HepG2 (cell line): ENCODE measurements around the gene TTC39B. TPM values are rescaled to one million over a fixed set of nuclear protein-coding genes. Genes with fewer than 3 reads are reported as not detected.

Experiments used
- DNMT3B ChIP-seq: conservative IDR thresholded peaks from 2 replicates; pipeline ENCODE4 v1.6.1; 2016; ENCODE audit warnings: missing biosample characterization, control low read depth
- EHMT2 ChIP-seq: fragments of 200-600 bp; sonication (generic); IDR thresholded peaks from 2 replicates; pipeline ENCODE4 v1.7.0; 2017; ENCODE audit warnings: antibody characterized with exemption, low read depth, low read length, borderline replicate concordance
- JUN ChIP-seq: sonication (generic); formaldehyde crosslinking; IDR thresholded peaks from 2 replicates; pipeline ENCODE4 v1.4.0; 2020; ENCODE audit warnings: mild to moderate bottlenecking, missing genetic modification reagents
- KMT2B ChIP-seq: IDR thresholded peaks from 2 replicates; pipeline ENCODE4 v1.6.1; 2016; ENCODE audit warnings: missing genetic modification reagents, missing compliant biosample characterization
- NPAS2 ChIP-seq: sonication (generic); formaldehyde crosslinking; IDR thresholded peaks from 2 replicates; pipeline ENCODE4 v1.8.0; 2022; ENCODE audit warnings: mild to moderate bottlenecking, missing genetic modification reagents, borderline replicate concordance
- SMC3 ChIP-seq: IDR thresholded peaks from 2 replicates; pipeline ENCODE4 v1.6.1; 2011; ENCODE audit warnings: low read length, improper control_type of control experiment
- ZNF256 ChIP-seq: sonication (generic); formaldehyde crosslinking; conservative IDR thresholded peaks from 2 replicates; pipeline ENCODE4 v1.4.0; 2020; ENCODE audit warnings: missing genetic modification reagents
- ZNF552 ChIP-seq: sonication (generic); formaldehyde crosslinking; IDR thresholded peaks from 2 replicates; pipeline ENCODE4 v1.9.0; 2022; ENCODE audit warnings: missing genetic modification reagents, mild to moderate bottlenecking, borderline replicate concordance
- ZNF557 ChIP-seq: sonication (generic); formaldehyde crosslinking; IDR thresholded peaks from 2 replicates; pipeline ENCODE4 v1.4.0; 2020; ENCODE audit warnings: missing genetic modification reagents
- polyA plus RNA-seq, 8 experiments: library from polyadenylated mRNA; depleted of rRNA in 3 of 8; stranded (reverse) in 7 of 8; unstranded in 1 of 8; fragments of >200 nt; fragmentation: Illumina TruSeq in 4 of 8; extraction: Trizol in 4 of 8; gene quantifications; 2 replicates each; pipeline versions ENCODE4 v1.2.1 to v1.2.3, GENCODE V29; 2011 to 2016; ENCODE audit warnings: low read depth in 4 of 8, missing spikeins in 1 of 8, mixed read lengths in 1 of 8; ENCODE audit not compliant: insufficient read depth in 1 of 8
- total RNA-seq, 5 experiments: library from RNA; depleted of rRNA; stranded (reverse); fragments of >200 nt; fragmentation: Illumina TruSeq; extraction: Trizol; gene quantifications; 2 replicates each; pipeline ENCODE4 v1.2.3, GENCODE V29; 2016; ENCODE audit warnings: low read depth in 1 of 5
- TF ChIP-seq, protein P1 (sequence below): sonication (generic); formaldehyde crosslinking; IDR thresholded peaks from 2 replicates; pipeline ENCODE4 v1.8.1; 2023; ENCODE audit warnings: mild to moderate bottlenecking, missing genetic modification reagents
- TF ChIP-seq, protein P2 (sequence below): sonication (generic); formaldehyde crosslinking; IDR thresholded peaks from 2 replicates; pipeline ENCODE4 v1.4.0; 2020; ENCODE audit warnings: missing genetic modification reagents
- TF ChIP-seq, protein P3 (sequence below): conservative IDR thresholded peaks from 2 replicates; pipeline ENCODE4 v1.6.1; 2018; ENCODE audit warnings: missing genetic modification reagents
- TF ChIP-seq, protein P4 (sequence below): sonication (generic); formaldehyde crosslinking; IDR thresholded peaks from 2 replicates; pipeline ENCODE4 v1.4.0; 2020; ENCODE audit warnings: missing genetic modification reagents
- TF ChIP-seq, protein P5 (sequence below): IDR thresholded peaks from 2 replicates; pipeline ENCODE4 v1.4.0; 2020; ENCODE audit warnings: mild to moderate bottlenecking, missing genetic modification reagents
- TF ChIP-seq, protein P6 (sequence below): IDR thresholded peaks from 2 replicates; pipeline ENCODE4 v1.6.1; 2016; ENCODE audit warnings: missing compliant biosample characterization, missing genetic modification reagents, borderline replicate concordance

Gene TTC39B
- total and polyA plus RNA-seq, 2 of the 13 experiments (the other 11 are each of a cell fraction or from before 2014, with no cell fraction given), result 14.3 to 19.4 TPM

DNA sequence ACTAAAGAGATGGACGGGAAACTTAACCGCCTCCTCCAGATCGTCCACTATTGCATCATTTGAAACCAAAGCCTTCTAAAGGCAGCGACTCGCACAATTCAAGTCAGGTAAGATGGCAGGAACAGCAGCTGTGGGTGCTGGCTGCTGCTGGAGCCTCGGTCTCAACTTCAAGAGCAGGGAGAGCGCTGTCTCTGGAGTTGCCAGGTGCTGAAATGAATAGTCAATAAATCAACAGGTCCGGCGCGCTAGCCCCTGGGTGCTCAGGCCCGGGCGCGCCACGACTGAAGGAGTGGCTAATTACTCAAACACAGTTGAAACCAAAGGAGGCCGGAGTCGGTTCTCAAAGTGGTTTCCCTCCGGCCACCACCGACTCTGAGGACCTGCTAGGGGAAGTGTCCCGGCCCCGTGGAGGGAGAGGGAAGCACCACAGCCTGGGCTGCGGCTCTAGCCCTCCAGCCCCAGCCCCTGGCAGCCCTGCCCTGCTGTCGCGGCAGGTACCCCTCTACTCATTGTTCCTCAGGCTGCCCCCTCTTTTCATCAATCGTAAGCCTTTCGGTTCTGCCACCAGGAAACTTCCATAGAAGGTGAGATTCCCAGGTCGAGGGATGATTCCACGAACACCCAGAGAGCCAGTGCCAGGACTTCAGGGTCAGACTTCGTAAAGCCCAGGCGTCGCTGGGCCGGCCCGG is 804 bp downstream of the TTC39B start (continued):
- TF ChIP-seq, protein P1, sequence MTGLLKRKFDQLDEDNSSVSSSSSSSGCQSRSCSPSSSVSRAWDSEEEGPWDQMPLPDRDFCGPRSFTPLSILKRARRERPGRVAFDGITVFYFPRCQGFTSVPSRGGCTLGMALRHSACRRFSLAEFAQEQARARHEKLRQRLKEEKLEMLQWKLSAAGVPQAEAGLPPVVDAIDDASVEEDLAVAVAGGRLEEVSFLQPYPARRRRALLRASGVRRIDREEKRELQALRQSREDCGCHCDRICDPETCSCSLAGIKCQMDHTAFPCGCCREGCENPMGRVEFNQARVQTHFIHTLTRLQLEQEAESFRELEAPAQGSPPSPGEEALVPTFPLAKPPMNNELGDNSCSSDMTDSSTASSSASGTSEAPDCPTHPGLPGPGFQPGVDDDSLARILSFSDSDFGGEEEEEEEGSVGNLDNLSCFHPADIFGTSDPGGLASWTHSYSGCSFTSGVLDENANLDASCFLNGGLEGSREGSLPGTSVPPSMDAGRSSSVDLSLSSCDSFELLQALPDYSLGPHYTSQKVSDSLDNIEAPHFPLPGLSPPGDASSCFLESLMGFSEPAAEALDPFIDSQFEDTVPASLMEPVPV, result no peak
- TF ChIP-seq, protein P2, sequence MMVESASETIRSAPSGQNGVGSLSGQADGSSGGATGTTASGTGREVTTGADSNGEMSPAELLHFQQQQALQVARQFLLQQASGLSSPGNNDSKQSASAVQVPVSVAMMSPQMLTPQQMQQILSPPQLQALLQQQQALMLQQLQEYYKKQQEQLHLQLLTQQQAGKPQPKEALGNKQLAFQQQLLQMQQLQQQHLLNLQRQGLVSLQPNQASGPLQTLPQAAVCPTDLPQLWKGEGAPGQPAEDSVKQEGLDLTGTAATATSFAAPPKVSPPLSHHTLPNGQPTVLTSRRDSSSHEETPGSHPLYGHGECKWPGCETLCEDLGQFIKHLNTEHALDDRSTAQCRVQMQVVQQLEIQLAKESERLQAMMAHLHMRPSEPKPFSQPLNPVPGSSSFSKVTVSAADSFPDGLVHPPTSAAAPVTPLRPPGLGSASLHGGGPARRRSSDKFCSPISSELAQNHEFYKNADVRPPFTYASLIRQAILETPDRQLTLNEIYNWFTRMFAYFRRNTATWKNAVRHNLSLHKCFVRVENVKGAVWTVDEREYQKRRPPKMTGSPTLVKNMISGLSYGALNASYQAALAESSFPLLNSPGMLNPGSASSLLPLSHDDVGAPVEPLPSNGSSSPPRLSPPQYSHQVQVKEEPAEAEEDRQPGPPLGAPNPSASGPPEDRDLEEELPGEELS (CRISPR knock-in tag), result no peak
- TF ChIP-seq NPAS2 (CRISPR knock-in tag), result no peak
- TF ChIP-seq EHMT2, result no peak
- TF ChIP-seq, protein P3, sequence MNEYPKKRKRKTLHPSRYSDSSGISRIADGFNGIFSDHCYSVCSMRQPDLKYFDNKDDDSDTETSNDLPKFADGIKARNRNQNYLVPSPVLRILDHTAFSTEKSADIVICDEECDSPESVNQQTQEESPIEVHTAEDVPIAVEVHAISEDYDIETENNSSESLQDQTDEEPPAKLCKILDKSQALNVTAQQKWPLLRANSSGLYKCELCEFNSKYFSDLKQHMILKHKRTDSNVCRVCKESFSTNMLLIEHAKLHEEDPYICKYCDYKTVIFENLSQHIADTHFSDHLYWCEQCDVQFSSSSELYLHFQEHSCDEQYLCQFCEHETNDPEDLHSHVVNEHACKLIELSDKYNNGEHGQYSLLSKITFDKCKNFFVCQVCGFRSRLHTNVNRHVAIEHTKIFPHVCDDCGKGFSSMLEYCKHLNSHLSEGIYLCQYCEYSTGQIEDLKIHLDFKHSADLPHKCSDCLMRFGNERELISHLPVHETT, result no peak
- TF ChIP-seq JUN (CRISPR knock-in tag), result no peak
- TF ChIP-seq ZNF256 (CRISPR knock-in tag), result no peak
- no peak for TF ChIP-seq SMC3
- TF ChIP-seq, protein P4, sequence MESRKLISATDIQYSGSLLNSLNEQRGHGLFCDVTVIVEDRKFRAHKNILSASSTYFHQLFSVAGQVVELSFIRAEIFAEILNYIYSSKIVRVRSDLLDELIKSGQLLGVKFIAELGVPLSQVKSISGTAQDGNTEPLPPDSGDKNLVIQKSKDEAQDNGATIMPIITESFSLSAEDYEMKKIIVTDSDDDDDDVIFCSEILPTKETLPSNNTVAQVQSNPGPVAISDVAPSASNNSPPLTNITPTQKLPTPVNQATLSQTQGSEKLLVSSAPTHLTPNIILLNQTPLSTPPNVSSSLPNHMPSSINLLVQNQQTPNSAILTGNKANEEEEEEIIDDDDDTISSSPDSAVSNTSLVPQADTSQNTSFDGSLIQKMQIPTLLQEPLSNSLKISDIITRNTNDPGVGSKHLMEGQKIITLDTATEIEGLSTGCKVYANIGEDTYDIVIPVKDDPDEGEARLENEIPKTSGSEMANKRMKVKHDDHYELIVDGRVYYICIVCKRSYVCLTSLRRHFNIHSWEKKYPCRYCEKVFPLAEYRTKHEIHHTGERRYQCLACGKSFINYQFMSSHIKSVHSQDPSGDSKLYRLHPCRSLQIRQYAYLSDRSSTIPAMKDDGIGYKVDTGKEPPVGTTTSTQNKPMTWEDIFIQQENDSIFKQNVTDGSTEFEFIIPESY, result no peak
- peak; percentile 64; the same call in 1 of the 2 replicates for TF ChIP-seq KMT2B
- TF ChIP-seq, protein P5, sequence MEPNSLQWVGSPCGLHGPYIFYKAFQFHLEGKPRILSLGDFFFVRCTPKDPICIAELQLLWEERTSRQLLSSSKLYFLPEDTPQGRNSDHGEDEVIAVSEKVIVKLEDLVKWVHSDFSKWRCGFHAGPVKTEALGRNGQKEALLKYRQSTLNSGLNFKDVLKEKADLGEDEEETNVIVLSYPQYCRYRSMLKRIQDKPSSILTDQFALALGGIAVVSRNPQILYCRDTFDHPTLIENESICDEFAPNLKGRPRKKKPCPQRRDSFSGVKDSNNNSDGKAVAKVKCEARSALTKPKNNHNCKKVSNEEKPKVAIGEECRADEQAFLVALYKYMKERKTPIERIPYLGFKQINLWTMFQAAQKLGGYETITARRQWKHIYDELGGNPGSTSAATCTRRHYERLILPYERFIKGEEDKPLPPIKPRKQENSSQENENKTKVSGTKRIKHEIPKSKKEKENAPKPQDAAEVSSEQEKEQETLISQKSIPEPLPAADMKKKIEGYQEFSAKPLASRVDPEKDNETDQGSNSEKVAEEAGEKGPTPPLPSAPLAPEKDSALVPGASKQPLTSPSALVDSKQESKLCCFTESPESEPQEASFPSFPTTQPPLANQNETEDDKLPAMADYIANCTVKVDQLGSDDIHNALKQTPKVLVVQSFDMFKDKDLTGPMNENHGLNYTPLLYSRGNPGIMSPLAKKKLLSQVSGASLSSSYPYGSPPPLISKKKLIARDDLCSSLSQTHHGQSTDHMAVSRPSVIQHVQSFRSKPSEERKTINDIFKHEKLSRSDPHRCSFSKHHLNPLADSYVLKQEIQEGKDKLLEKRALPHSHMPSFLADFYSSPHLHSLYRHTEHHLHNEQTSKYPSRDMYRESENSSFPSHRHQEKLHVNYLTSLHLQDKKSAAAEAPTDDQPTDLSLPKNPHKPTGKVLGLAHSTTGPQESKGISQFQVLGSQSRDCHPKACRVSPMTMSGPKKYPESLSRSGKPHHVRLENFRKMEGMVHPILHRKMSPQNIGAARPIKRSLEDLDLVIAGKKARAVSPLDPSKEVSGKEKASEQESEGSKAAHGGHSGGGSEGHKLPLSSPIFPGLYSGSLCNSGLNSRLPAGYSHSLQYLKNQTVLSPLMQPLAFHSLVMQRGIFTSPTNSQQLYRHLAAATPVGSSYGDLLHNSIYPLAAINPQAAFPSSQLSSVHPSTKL (CRISPR knock-in tag), result peak; percentile 22; the same call in 1 of the 2 replicates
- TF ChIP-seq, protein P6, sequence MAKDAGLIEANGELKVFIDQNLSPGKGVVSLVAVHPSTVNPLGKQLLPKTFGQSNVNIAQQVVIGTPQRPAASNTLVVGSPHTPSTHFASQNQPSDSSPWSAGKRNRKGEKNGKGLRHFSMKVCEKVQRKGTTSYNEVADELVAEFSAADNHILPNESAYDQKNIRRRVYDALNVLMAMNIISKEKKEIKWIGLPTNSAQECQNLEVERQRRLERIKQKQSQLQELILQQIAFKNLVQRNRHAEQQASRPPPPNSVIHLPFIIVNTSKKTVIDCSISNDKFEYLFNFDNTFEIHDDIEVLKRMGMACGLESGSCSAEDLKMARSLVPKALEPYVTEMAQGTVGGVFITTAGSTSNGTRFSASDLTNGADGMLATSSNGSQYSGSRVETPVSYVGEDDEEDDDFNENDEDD (CRISPR knock-in tag), result peak; percentile 17; the same call in 1 of the 2 replicates
- no peak for TF ChIP-seq DNMT3B
- TF ChIP-seq ZNF552 (CRISPR knock-in tag), result no peak
- no peak for TF ChIP-seq ZNF557 (CRISPR knock-in tag)
